ENCODE data around the gene CDC42SE1.
"Not testable (repeated sequence)": the region's sequence is repeated elsewhere in the genome, so short reads cannot be mapped to it uniquely, and the experiment has no call there.

CDC42SE1 gene, protein sequence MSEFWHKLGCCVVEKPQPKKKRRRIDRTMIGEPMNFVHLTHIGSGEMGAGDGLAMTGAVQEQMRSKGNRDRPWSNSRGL

DNA sequence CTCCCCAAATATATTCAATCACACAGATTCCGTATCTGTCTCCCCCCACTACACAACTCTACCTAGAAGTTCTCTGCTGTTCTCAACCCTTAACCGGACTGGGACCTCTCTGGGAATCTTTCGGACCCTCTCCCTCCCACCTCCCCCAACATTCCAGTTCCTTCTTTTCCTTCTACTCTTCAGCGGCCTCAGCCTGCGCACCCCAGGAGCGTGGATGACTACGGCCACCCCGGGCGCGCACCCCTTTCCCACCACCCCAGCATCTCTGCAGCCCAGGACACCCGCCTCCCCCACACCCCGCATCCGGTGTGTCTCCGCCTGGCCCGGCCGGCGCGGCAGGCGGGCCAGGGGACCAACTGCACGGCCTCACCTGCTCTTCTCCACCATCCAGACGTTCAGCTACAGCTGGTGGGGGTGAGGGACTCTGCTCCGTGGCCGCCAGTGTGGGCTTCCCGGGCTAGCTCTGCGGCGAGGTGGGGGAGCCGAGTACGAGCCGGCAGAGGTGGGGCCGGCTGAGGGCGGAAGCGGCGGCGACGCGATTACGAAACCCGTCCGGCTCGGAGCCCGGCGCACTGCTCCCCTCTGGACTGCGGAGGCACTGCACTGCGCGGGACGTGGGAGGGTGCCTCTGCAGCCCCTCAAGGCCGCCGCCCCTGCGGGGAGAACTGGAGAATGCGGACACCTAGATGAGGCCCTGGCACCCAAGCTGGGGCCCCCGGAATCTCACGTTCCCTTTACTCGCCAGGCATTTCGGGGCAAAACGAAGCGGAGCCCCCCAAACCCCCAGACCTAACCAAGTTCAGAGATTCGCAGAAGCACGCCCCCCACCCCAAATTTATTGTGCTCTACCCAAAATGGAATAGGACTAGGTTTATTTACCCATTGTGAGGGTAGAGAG lies at the start of gene CDC42SE1:
TSS of gene CDC42SE1 (minus strand) at position 514 of the 898 bp plus-strand sequence. CDS start 3,892 bp downstream, outside the sequence.
- DNase-seq (ENCODE audit: low spot score), result peak; percentile 80

DNA sequence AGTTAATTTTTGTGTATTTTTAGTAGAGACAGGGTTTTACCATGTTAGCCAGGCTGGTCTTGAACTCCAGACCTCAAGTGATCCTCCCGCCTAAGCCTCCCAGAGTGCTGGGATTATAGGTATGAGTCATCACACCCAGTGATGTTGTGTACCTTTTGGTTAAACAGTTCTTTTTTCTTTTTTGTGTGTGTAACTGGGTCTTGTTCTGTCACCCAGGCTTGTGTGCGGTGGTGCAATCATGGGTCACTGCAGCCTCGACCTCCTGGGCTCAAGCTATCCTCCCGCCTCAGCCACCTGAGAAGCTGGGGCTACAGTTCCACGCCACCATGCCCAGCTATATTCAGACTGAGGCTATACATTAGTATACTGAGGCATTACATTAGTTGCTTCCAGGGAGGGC lies 48.9 kb upstream of the CDC42SE1 start:
- DNase-seq (ENCODE audit: low spot score), result no peak

DNA sequence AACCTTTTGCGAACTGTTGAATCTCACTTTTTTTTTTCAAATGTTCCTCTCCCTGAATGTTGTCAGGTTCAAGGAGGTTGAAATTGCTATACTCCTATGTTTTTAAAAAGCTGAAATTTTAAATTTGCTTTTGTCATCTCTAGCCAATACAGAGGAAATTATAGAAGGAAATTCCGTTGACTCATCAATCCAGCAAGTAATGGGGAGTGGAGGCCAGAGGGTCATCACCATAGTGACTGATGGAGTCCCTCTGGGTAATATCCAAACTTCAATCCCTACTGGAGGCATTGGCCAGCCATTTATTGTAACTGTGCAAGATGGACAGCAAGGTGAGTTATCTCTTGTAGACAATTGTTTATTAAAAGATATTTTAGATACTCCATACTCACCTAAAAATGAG lies 47.5 kb upstream of the CDC42SE1 start:
- DNase-seq (ENCODE audit: low spot score), result no peak

DNA sequence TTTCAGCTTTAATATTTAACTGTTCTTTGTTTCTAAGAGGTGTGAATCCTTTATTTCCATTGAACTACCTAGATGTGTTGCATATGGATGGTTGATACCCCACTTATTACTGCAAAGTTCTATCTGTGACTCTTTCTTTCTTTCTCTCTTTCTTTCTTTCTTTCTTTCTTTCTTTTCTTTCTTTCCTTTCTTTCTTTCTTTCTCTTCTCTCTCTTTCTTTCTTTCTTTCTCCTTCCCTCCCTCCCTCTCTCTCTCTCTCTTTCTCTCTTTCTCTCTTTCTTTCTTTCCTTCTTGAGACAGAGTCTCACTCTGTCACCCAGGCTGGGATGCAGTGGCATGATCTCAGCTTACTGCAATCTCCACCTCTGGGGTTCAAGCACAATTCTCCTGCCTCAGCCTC lies 45.2 kb upstream of the CDC42SE1 start:
- DNase-seq (ENCODE audit: low spot score), result no peak

DNA sequence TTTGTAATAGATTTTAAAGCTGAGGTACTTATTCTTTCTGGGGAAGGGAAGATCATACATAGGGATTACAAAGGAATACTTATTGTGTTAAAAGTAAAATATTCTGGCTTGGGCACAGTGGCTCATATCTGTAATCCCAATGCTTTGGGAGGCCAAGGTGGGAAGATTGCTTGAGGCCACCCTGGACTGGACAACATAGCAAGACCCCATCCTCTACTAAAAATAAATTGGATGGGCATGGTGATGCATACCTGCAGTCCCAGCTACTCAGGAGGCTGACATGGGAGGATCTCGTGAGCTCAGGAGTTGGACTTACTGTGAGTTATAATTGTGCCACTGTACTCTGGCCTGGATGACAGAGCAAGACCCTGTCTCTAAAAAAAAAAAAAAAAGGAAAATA lies 38.7 kb upstream of the CDC42SE1 start:
- DNase-seq (ENCODE audit: low spot score), result no peak

DNA sequence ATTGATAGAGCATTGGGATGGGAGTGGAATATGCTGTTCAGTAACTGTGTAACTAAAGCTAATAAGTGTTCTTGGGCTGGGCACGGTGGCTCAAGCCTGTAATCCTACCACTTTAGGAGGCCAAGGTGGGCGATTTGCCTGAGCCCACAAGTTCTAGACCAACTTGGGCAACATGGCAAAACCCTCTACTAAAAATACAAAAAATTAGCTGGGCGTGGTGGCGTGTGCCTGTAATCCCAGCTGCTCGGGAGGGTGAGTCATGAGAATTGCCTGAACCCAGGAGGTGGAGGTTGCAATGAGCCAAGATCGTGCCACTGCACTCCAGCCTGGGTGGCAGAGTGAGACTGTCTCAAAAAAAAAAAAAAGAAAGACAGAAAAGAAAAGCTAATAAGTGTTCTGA lies 38.0 kb upstream of the CDC42SE1 start:
- not testable (repeated sequence) for DNase-seq (ENCODE audit: low spot score)

DNA sequence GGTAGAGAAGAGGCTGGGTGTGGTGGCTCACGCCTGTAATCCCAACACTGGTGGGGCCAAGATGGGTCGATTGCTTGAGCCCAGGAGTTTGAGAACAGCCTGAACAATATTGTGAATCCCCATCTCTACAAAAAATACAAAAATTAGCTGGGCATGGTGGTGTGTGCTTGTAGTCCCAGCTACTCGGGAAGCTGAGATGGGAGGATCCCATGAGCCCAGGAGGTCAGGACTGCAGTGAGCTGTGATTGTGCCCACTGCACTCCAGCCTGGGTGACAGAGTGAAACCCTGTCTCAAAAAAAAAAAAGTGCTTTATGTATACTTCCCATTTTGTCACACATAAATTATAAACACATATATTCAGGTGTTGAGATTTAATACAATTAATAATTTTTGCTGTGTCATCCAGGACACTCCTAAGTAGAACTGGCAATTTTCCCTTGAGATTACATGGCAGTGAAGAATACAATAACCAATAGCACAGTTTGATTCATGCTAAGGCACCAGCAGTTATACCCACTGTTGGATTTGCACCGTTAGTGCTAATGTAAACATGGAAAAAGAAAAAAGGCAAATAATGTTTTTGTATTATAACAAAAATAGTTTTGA lies 26.6 kb upstream of the CDC42SE1 start:
- no peak for DNase-seq (ENCODE audit: low spot score)

DNA sequence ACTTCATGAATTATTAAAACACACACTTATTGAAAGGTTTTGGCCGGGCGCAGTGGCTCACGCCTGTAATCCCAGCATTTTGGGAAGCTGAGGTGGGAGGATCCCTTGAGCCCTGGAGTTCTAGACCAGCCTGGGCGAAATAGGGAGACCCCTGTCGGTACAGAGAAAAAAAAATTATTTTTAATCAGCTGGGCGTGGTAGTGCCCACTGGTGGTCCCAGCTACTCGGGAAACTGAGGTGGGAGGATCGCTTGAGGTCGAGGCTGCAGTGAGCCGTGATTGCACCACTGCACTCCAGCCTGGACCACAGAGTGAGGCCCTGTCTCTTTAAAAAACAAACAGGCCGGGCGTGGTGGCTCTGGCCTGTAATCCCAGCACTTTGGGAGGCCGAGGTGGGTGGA lies 12.8 kb upstream of the CDC42SE1 start:
- no peak for DNase-seq (ENCODE audit: low spot score)

DNA sequence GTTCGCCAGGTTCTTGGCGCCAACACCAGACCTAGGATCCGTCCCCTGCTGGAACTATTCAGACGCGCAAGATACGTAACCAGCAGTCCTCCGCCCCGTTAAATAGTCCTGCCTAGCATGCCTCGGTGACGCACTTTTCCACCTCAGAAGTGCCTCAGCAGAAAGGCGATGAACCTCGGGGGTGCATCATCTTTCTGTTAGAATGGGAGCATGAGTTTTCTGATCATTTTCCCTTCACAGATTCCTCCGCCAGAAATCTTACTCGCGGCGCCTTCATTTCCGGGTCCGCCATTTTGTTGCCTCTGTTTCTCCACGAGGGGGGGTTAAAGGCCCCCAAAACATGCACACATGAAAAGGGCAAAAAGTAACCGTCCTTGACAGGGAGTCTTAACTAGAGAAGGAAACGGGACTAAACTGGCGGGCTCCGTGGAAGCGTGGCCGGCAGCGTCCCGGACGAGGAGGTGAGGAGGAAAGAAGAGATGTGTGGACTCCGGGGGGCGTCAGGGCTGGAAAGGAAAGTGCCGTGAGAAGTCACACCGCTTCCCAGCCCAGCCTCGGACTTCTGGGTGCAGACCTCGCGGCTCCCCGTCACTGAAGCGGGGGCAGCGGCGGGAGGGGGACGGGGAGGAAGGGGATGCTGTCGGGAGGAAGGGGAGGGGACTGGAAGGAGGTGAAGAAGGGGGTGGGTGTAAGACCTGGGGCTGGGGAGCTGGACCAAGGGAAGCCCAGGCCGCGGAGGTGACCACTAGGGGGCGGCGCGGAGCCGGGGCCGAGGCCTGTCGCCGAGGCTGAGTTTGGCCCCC lies 11.3 kb upstream of the CDC42SE1 start, which contains the start of gene GABPB2:
TSS of gene GABPB2 (plus strand) at position 288 of the 803 bp plus-strand sequence. CDS start 17,429 bp downstream, outside the sequence.
- DNase-seq (ENCODE audit: low spot score), result peak; percentile 86

DNA sequence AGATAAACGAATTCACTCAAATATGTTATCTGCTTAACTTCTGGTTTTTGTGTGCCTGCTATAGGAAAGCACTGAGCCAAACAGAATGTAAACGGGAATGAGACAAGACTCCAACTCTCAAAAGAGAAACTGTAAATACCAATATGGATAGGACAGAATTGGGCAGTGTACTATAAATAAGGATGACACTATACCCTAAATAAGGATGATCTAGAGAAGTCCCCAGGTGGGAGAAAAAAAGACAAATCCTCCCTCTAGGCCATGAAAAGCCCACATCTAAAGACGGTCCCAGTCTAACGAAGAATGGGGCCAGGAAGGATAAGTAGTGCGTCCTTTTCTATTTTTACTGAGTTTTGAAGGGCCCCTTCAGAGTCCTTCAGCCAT lies 9.7 kb upstream of the CDC42SE1 start:
- DNase-seq (ENCODE audit: low spot score), result no peak

DNA sequence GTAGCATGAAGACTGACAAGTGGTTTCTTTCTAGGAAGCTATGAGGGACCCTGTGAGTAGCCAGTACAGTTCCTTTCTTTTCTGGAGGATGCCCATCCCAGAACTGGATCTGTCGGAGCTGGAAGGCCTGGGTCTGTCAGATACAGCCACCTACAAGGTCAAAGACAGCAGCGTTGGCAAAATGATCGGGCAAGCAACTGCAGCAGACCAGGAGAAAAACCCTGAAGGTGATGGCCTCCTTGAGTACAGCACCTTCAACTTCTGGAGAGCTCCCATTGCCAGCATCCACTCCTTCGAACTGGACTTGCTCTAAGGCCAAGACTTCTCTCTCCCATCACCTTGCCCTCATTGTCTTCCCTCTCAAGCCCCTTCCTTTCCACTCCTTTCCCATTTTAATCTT lies 7.8 kb upstream of the CDC42SE1 start:
- DNase-seq (ENCODE audit: low spot score), result no peak

DNA sequence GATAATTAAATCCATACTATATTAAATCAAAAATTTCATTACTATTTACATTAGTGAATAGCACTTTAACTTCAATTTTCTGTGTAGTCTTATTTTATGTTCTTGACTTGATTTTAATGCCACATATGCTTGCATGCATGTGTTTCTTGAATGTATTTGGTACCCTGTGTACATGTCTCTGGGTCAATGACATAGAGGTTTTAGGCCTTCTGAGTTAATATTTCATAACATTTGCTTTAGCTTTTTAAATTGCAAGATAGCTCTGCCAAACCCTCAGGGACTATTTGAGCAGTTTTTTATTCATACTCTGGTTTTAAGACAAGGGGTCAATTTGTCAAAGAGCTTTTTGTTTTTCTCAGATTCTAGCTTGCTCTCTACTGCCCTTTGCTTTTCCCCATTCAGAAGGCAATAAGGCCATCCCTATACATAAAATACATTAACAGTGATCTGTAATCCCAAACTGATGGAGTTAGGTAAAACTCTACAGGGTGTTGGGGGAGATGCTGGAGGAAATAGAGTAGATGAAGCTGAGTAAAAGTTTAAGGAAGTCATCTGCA lies 5.7 kb upstream of the CDC42SE1 start:
- no peak for DNase-seq (ENCODE audit: low spot score)

DNA sequence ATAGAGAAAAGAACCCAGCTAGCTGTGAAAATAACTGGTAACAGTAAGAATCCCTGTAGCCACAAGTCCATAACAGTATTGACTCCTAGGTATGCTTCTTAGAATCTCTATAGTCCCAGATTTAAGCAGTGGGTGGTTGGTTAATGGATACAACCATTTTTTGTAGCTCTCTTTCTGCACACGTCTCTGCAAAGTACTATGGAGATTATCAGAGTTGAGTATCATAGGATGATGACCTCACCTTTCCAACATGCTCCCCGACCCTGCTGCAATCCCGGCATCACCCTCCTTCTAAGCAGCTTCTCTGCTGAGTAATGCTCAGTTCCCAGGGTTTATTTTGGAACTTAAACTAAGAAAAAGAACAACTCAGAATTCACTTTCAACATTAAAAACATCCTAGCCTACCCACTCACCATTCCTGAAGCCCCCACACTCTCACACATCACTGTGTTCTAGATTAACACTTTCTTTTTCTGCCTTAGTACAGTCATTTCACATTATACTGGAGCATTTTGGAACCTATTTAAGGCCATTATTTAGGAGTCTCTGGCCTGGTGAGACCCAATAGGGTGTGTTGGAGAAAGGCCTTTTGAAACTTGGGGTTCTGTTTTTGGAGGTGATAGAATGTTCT lies 3.4 kb upstream of the CDC42SE1 start:
- DNase-seq (ENCODE audit: low spot score), result no peak

DNA sequence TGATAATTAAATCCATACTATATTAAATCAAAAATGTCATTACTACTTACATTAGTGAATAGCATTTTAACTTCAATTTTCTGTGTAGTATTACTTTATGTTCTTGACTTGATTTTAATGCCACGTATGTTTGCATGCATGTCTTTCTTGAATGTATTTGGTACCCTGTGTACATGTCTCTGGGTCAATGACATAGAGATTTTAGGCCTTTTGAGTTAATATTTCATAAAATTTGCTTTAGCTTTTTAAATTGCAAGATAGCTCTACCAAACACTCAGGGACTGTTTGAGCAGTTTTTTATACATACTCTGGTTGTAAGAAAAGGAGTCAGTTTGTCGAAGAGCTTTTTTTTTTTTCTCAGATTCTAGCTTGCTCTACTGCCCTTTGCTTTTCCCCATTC lies 2.3 kb upstream of the CDC42SE1 start:
- DNase-seq (ENCODE audit: low spot score), result no peak

DNA sequence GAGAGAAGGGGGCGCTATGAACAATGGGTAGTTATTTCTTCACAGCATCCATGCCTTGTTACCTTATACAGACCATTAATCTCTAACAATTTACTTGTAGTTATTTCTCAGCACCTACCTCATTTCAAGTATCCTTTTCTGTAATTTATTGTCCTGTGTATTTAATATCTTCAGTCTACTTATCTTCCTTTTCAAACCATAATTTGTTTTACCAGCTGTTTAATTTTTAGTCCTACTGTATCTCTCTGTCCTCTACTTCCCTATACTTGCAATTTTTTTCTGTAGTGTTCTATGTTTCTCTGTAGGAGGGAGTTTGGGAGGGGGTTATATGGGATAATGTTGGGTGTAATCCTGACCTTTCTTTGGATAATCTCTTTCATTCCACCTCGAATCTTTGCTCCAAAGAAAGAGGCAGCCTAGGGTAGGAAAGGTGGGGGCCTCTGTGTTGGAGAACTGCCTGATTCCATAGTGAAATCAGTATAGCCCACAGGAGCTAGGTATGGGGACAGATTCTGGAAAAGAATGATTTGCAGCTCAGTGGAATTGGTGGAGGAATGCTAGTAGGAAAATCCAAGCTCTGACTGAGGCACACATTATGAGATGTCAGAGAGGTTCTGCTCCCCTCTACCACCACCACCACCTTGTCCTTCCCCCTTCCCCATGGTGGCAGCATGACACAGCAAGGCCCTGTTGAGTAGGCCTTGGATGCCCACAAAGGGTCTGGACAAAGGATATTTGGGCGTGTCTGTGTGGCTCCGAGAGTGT lies 1.4 kb upstream of the CDC42SE1 start:
- no peak for DNase-seq (ENCODE audit: low spot score)

DNA sequence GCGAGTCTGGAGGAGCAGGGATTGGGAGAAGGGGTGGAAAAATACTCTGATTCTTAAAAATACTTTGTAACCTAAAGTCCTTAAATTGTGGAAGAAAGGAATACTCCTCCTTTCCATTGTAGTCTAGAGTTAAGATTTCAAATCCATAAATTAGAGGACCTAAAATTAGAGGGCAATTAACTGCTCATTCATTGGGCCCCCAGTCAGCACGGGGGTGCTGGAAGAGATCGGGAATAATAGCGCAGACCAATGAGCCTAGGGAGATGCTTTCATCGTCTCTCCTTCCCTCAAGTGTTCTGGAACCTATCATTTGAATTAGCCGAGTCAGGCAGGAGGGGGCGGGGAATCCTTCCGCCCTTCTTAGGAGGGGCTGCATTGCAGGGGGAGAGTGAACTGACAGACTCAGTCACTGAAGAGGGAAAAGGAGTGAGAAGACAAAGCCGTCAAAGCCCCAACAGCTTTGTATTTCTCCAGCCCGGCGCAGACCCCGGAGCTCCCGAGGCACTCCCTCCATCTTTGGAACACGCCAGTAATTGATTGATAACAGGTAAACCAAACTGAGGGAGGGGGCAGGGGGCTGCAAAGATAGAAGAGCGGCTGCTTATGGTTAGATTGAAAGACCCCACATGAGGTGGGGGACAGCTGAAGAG lies 710 bp upstream of the CDC42SE1 start, which contains the start of gene MLLT11:
TSS of gene MLLT11 (plus strand) at position 391 of the 650 bp plus-strand sequence. CDS start 6,828 bp downstream, outside the sequence.
- DNase-seq (ENCODE audit: low spot score), result no peak

DNA sequence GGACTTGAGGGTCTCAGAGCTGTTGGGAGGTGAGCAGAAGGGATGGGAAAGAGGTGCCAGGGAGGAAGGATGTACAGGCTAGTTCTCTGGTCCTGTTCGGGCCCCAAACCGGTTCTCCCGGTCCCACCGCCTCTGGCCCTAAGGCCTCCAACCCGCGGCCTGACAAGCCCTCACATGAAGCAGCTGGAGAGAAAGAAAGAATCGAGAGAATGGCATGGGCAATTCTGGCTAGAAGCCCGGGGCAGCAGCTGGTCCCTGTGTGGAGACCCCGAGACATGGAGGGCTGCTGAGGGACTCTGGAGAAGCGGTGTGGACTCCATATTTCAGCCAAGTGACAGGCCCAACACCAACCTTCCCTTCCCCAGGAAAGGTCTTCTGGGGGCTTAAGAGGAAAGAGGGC lies 730 bp downstream of the CDC42SE1 start:
- DNase-seq (ENCODE audit: low spot score), result no peak

DNA sequence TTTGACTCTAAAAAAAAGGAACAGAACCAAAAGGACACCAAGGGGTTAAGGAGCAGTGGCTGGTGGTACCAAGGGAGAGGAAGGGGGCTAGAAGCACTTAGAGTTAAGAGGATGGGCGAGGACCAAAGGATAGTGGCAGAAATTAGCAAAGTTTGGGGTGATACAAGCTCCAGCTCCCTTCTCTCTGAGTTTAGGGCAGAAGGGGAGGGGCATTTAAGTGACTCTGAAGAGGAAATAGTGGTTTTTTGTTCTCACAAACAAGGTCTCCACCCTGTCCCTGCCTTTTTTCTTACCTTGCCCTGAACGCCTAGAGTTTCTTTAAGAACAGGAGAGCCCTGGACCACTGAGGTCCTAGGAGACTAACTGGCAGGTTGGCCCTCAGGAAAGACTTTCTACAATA lies 3.3 kb downstream of the CDC42SE1 start:
- peak; percentile 68 for DNase-seq (ENCODE audit: low spot score)

DNA sequence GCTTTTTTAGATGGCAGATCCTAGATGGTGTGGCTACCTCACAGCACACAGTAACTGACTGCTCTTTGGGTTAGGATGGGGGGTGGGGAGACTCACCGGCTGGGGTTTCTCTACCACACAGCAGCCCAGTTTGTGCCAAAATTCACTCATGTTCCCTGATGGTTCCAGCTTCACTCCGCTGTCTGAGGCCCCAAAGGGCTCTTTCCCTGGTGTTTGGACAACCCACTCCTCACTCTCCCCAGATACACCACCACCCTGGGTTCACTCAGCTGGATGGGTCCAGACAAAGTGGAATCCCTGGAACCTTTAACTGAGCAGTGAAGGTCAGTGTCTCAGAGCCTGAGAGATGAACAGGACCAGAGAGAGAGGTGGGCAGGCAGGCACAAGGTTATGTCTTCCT lies 3.8 kb downstream of the CDC42SE1 start:
- no peak for DNase-seq (ENCODE audit: low spot score)

DNA sequence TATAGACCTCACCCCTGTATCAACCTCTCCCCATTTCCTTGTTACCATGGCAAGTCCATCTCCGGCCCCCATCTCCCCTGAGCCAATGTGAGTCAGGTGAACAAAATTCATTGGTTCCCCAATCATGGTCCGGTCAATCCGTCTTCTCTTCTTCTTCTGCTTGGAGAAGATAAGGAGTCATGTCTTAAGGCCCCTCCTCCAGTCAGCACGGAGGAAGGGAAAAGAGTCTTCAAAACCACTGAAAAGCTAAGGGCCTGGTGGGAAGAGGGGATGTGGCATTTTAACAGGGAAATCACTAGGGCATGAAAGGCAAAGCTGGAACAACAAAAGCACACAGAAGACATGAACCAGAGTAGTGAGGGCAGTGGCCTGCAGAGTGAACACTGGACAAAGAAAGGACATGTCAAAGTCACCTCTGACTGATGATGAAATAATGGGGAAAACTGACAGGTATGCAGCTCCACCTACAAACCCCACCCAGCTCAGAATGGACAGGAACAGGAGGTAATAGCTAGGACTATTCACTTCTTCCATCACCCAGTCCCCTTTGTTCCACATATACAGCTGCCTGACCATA lies 4.4 kb downstream of the CDC42SE1 start:
- no peak for DNase-seq (ENCODE audit: low spot score)

All from CD4-positive, alpha-beta T cell treated with Interleukin-6 at 100 ng/mL for 8 hours (primary cell).